IMR-90 (cell line): ENCODE measurements around the gene ZNF521. TPM values are rescaled to one million over a fixed set of nuclear protein-coding genes. Genes with fewer than 3 reads are reported as not detected.
A peak's percentile ranks its signal among the peaks of the same experiment; 100 is the strongest.

Experiments
- ATAC-seq: fragments of 200-7000 bp; cut with Tn5 transposase; 2 replicates; pipeline ENCODE4 v1.9.1; 2020; ENCODE audit warnings: low read depth, mild to moderate bottlenecking, moderate library complexity
- BruUV-seq: library from RNA; stranded (reverse); fragments of 400-500 nt; replicated peaks from 2 replicates; lab custom pipeline; 2021; lab: Mats Ljungman, UMichigan
- CTCF ChIA-PET: fragments of 300-600 bp; formaldehyde crosslinking; extraction: SDS; loops from one replicate; lab custom pipeline; 2021; ENCODE audit warnings: antibody characterized with exemption; lab: Yijun Ruan, JAX
- POLR2A ChIA-PET: fragments of 300-600 bp; sonication (Branson Sonifier 250); formaldehyde crosslinking; loops from one replicate; lab custom pipeline; 2022; ENCODE audit warnings: antibody characterized with exemption; ENCODE audit not compliant: unreplicated experiment; lab: Charles Lee
- DNase-seq: peaks from one replicate; pipeline ENCODE4 v3.0.0; 2013
- H2AFZ ChIP-seq: replicated peaks from 2 replicates; pipeline ENCODE3; 2013; ENCODE audit warnings: low read length, mild to moderate bottlenecking; ENCODE audit not compliant: poor library complexity
- H2AK5ac ChIP-seq: 2 replicates; pipeline ENCODE4 v1.6.1; 2013; ENCODE audit warnings: low read depth, low read length, inconsistent platforms
- H2AK9ac ChIP-seq: replicated peaks from 2 replicates; pipeline ENCODE3; 2013; ENCODE audit warnings: mild to moderate bottlenecking, low read depth, low read length, moderate library complexity; ENCODE audit not compliant: poor library complexity
- H2BK120ac ChIP-seq: 2 replicates; pipeline ENCODE4 v1.6.1; 2013; ENCODE audit warnings: low read depth, low read length, inconsistent platforms
- H2BK15ac ChIP-seq: 3 replicates; pipeline ENCODE4 v1.6.1; 2013; ENCODE audit warnings: low read depth, low read length, inconsistent platforms
- H2BK20ac ChIP-seq: 2 replicates; pipeline ENCODE4 v1.6.1; 2013; ENCODE audit warnings: low read depth, mild to moderate bottlenecking, inconsistent platforms, low read length, moderate library complexity
- H2BK5ac ChIP-seq: 2 replicates; pipeline ENCODE4 v1.6.1; 2013; ENCODE audit warnings: mild to moderate bottlenecking, low read depth, low read length, inconsistent platforms; ENCODE audit not compliant: poor library complexity, severe bottlenecking
- H3K14ac ChIP-seq: replicated peaks from 2 replicates; pipeline ENCODE4 v1.6.1; 2013; ENCODE audit warnings: low read depth, low read length, inconsistent platforms
- H3K18ac ChIP-seq: 2 replicates; pipeline ENCODE4 v1.6.1; 2013; ENCODE audit warnings: low read depth, low read length, control low read depth
- H3K23ac ChIP-seq: 2 replicates; pipeline ENCODE4 v1.6.1; 2013; ENCODE audit warnings: low read depth, low read length, inconsistent platforms
- H3K27ac ChIP-seq: 2 replicates; pipeline ENCODE4 v1.5.1; 2013; ENCODE audit warnings: mild to moderate bottlenecking, control low read depth, low read length; ENCODE audit not compliant: insufficient read depth
- H3K27me3 ChIP-seq: 2 replicates; pipeline ENCODE4 v1.6.1; 2013; ENCODE audit warnings: low read length; ENCODE audit not compliant: control insufficient read depth, insufficient read depth
- H3K36me3 ChIP-seq: 2 replicates; pipeline ENCODE4 v1.6.1; 2013; ENCODE audit warnings: low read length, mixed read lengths; ENCODE audit not compliant: control insufficient read depth, insufficient read depth
- H3K4ac ChIP-seq: 2 replicates; pipeline ENCODE4 v1.6.1; 2013; ENCODE audit warnings: low read depth, low read length, inconsistent platforms
- H3K4me1 ChIP-seq: 2 replicates; pipeline ENCODE4 v1.6.1; 2013; ENCODE audit warnings: low read length, mixed read lengths; ENCODE audit not compliant: control insufficient read depth, insufficient read depth
- H3K4me2 ChIP-seq: 2 replicates; pipeline ENCODE4 v1.6.1; 2013; ENCODE audit warnings: low read depth, mild to moderate bottlenecking, control low read depth, low read length, moderate library complexity
- H3K4me3 ChIP-seq: 2 replicates; pipeline ENCODE4 v1.5.1; 2013; ENCODE audit warnings: low read depth, mild to moderate bottlenecking, control low read depth, low read length, moderate library complexity; ENCODE audit not compliant: insufficient read depth
- H3K56ac ChIP-seq: 2 replicates; pipeline ENCODE4 v1.6.1; 2013; ENCODE audit warnings: low read length, inconsistent platforms; ENCODE audit not compliant: insufficient read depth; ENCODE audit errors: extremely low read depth
- H3K79me1 ChIP-seq, 2 experiments: 2 replicates each; pipeline ENCODE4 v1.6.1; 2013; ENCODE audit warnings: low read length in 2 of 2, inconsistent platforms in 1 of 2, low read depth in 1 of 2
- H3K9ac ChIP-seq: 2 replicates; pipeline ENCODE4 v1.6.1; 2013; ENCODE audit warnings: low read depth, low read length, control low read depth
- H3K9me1 ChIP-seq: 2 replicates; pipeline ENCODE4 v1.6.1; 2013; ENCODE audit warnings: low read length, inconsistent platforms; ENCODE audit not compliant: insufficient read depth
- H3K9me3 ChIP-seq: 2 replicates; pipeline ENCODE4 v1.6.1; 2013; ENCODE audit warnings: low read length; ENCODE audit not compliant: control insufficient read depth, insufficient read depth
- H4K20me1 ChIP-seq: 2 replicates; pipeline ENCODE4 v1.6.1; 2013; ENCODE audit warnings: low read length, inconsistent platforms; ENCODE audit not compliant: insufficient read depth
- H4K5ac ChIP-seq: 2 replicates; pipeline ENCODE4 v1.6.1; 2013; ENCODE audit warnings: mild to moderate bottlenecking, low read depth, low read length, control low read depth
- H4K8ac ChIP-seq, 2 experiments: 2 replicates each; pipeline ENCODE4 v1.6.1; 2013; ENCODE audit warnings: low read depth in 2 of 2, low read length in 2 of 2, control low read depth in 1 of 2, inconsistent platforms in 1 of 2
- H4K91ac ChIP-seq: 2 replicates; pipeline ENCODE4 v1.6.1; 2013; ENCODE audit warnings: low read depth, low read length, inconsistent platforms; ENCODE audit not compliant: insufficient read depth
- CEBPB ChIP-seq: IDR thresholded peaks from 2 replicates; pipeline ENCODE4 v1.6.1; 2012; ENCODE audit warnings: low read depth, low read length, improper control_type of control experiment
- CHD1 ChIP-seq: IDR thresholded peaks from 2 replicates; pipeline ENCODE4 v1.6.1; 2012; ENCODE audit warnings: low read depth, low read length, improper control_type of control experiment
- MAFK ChIP-seq: IDR thresholded peaks from 2 replicates; pipeline ENCODE4 v1.6.1; 2012; ENCODE audit warnings: low read depth, low read length, improper control_type of control experiment
- MXI1 ChIP-seq: IDR thresholded peaks from 2 replicates; pipeline ENCODE4 v1.6.1; 2012; ENCODE audit warnings: low read depth, mild to moderate bottlenecking, low read length, moderate library complexity, borderline replicate concordance
- POLR2A ChIP-seq: IDR thresholded peaks from 2 replicates; pipeline ENCODE4 v1.6.1; 2012; ENCODE audit warnings: mild to moderate bottlenecking, low read depth, low read length
- SMC3 ChIP-seq: fragments of 150-350 bp; IDR thresholded peaks from 2 replicates; pipeline ENCODE4 v1.6.1; 2016; ENCODE audit warnings: low read depth, mild to moderate bottlenecking, antibody characterized with exemption, low read length, moderate library complexity
- WGBS, 2 experiments: methylation state at CpG; one replicate each; pipeline versions ENCODE4 v1.1.5 to v1.1.7; 2013; ENCODE audit warnings: missing lambda C conversion rate in 2 of 2; ENCODE audit not compliant: insufficient read length in 1 of 2; ENCODE audit errors: extremely low coverage in 2 of 2; 5-methylcytosine and 5-hydroxymethylcytosine counted together
- dilution Hi-C: fragments of 300-500 bp; cut with HindIII; formaldehyde crosslinking; loops from one replicate; pipeline ENCODE4 v1.14.3; 2018; ENCODE audit warnings: low sequenced_read_pairs; ENCODE audit not compliant: unreplicated experiment
- in situ Hi-C: fragments of 300-500 bp; cut with MboI; formaldehyde crosslinking; loops from 3 replicates; pipeline ENCODE4 v1.14.3; 2019; ENCODE audit warnings: low sequenced_read_pairs, inconsistent platforms, mixed read lengths
- intact Hi-C: fragments of 100-400 bp; cut with micrococcal nuclease; formaldehyde crosslinking; loops from 2 replicates; pipeline ENCODE4 v1.10.0; 2022
- polyA plus RNA-seq, 3 experiments: library from polyadenylated mRNA; depleted of rRNA; stranded (reverse); fragments of >200 nt; gene quantifications; 2 replicates each; pipeline ENCODE4 v1.2.3, GENCODE V29; 2012; ENCODE audit warnings: low replicate concordance in 1 of 3
- total RNA-seq: library from RNA; depleted of rRNA; stranded (reverse); fragments of >200 nt; gene quantifications from 2 replicates; pipeline ENCODE4 v1.2.3, GENCODE V29; 2012
- TF ChIP-seq, protein P1 (sequence below): fragments of 150-350 bp; IDR thresholded peaks from 2 replicates; pipeline ENCODE4 v1.6.1; 2017; ENCODE audit warnings: mild to moderate bottlenecking, antibody characterized with exemption, low read length, low read depth

The ZNF521 gene
- total and polyA plus RNA-seq, 2 of the 4 experiments (the other 2 are of a cell fraction): 21.5 to 59.3 TPM

GRCh38 chr18:25236736-25237135 is 115.2 kb downstream of the ZNF521 start:
- no peak overlapping the region for H4K5ac ChIP-seq
- no peak overlapping the region for H2AFZ ChIP-seq
- H3K18ac ChIP-seq: no peak overlapping the region
- no peak overlapping the region for H2BK20ac ChIP-seq
- H2AK9ac ChIP-seq: no peak overlapping the region
- dilution Hi-C loops: no loop called here
- no peak overlapping the region for H2BK120ac ChIP-seq
- H2BK15ac ChIP-seq: no peak overlapping the region
- H3K4ac ChIP-seq: no peak overlapping the region
- no peaks in the 10 kb centered on the region for H3K36me3 ChIP-seq
- no TSS peak for BruUV-seq
- no peaks in the 10 kb centered on the region for H3K27me3 ChIP-seq
- no peak overlapping the region for H2BK5ac ChIP-seq
- H4K20me1 ChIP-seq: no peaks in the 10 kb centered on the region
- no peak overlapping the region for H3K9ac ChIP-seq
- in situ Hi-C loops: no loop called here
- H3K9me3 ChIP-seq: no peaks in the 10 kb centered on the region
- intact Hi-C loops: no loop called here
- H4K91ac ChIP-seq: no peak overlapping the region
- POLR2A ChIA-PET: no interaction called here
- no peak overlapping the region for H3K14ac ChIP-seq
- no peak overlapping the region for H3K27ac ChIP-seq
- DNase-seq (no peak), ATAC-seq (no peak)
- WGBS, 2 experiments: no CpG with 5 or more reads among the region's 1 CpG
- H3K56ac ChIP-seq: no peak overlapping the region
- no peak overlapping the region for H3K4me2 ChIP-seq
- H3K4me1 ChIP-seq: peaks cover 17% of the 10 kb centered on the region
- H3K9me1 ChIP-seq: peaks cover 4% of the 10 kb centered on the region; the same call in 1 of the 2 replicates
- no peak overlapping the region for H3K23ac ChIP-seq
- no peak overlapping the region for H2AK5ac ChIP-seq
- H4K8ac ChIP-seq: no peak overlapping the region
- H3K79me1 ChIP-seq: peaks cover 13 to 33% of the 10 kb centered on the region in 2 experiments
- CTCF ChIA-PET: no interaction called here
- no peak overlapping the region for H3K4me3 ChIP-seq
- TF ChIP-seq CEBPB (no peak), SMC3 (no peak), MAFK (peak; percentile 95), MXI1 (no peak), POLR2A (no peak), CHD1 (no peak)
- TF ChIP-seq, protein P1, sequence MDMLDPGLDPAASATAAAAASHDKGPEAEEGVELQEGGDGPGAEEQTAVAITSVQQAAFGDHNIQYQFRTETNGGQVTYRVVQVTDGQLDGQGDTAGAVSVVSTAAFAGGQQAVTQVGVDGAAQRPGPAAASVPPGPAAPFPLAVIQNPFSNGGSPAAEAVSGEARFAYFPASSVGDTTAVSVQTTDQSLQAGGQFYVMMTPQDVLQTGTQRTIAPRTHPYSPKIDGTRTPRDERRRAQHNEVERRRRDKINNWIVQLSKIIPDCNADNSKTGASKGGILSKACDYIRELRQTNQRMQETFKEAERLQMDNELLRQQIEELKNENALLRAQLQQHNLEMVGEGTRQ: no peak
